OCI-LY3 (cell line): Measurements from ENCODE around the gene ROCK1.

Experiments used
- CTCF ChIP-seq: fragments of 200-600, 300-600 bp; sonication (generic); IDR thresholded peaks from 2 replicates; pipeline ENCODE4 v1.5.1; 2014; ENCODE audit warnings: antibody characterized with exemption, low read length, low read depth
- EZH2phosphoT487 ChIP-seq: fragments of 200-600 bp; shearing (Covaris generic); IDR thresholded peaks from 2 replicates; pipeline ENCODE4 v1.6.1; 2018; ENCODE audit warnings: antibody characterized with exemption, mixed run types, low read depth

GRCh38 chr18:20963027-20963426 is 148.6 kb downstream of the ROCK1 start:
- TF ChIP-seq CTCF = no peak
- TF ChIP-seq EZH2phosphoT487 = no peak
